Left ventricle myocardium inferior (tissue), 1 donor: Measurements from ENCODE around the gene HAPLN2. TPM values are rescaled to one million over a fixed set of nuclear protein-coding genes. Genes with fewer than 3 reads are reported as not detected.
A peak's percentile ranks its signal among the peaks of the same experiment; 100 is the strongest.

ENCODE experiments used
- DNase-seq: peaks from one replicate; pipeline ENCODE4 v3.0.0-alpha.2; 2020
- H3K27ac ChIP-seq: fragments of 200-600 bp; replicated peaks from 2 replicates; pipeline ENCODE4 v1.8.0; 2021
- H3K27me3 ChIP-seq: fragments of 200-600 bp; 2 replicates; pipeline ENCODE4 v1.8.0; 2021; ENCODE audit warnings: low read depth
- H3K36me3 ChIP-seq: fragments of 200-600 bp; 2 replicates; pipeline ENCODE4 v1.8.0; 2021
- H3K4me1 ChIP-seq: fragments of 200-600 bp; 2 replicates; pipeline ENCODE4 v1.8.0; 2021
- H3K4me3 ChIP-seq: fragments of 200-600 bp; 2 replicates; pipeline ENCODE4 v1.8.0; 2021; ENCODE audit warnings: mild to moderate bottlenecking, moderate library complexity
- H3K9me3 ChIP-seq: fragments of 200-600 bp; replicated peaks from 2 replicates; pipeline ENCODE4 v1.8.0; 2021
- intact Hi-C: fragments of 100-400 bp; cut with micrococcal nuclease; formaldehyde crosslinking; loops from one replicate; pipeline ENCODE4 v1.11.0; 2022
- total RNA-seq: library from RNA; stranded (reverse); fragmentation: NEBNext Ultra II Directional; extraction: Animal tissue kit (Norgen Biotek cat#: 25700); gene quantifications from one replicate; pipeline ENCODE4 v1.2.1, GENCODE V29; 2021
- TF ChIP-seq, protein P1 (sequence below): fragments of 200-600 bp; IDR thresholded peaks from 2 replicates; pipeline ENCODE4 v1.8.0; 2021; ENCODE audit warnings: antibody characterized with exemption, mild to moderate bottlenecking, borderline replicate concordance
- donor health status: DM: no; HTN: yes; CAD: no; lungs with severe emphysema.

HAPLN2 gene
- total RNA-seq, 1 donor from 2014 or later: 1.2 TPM

GRCh38 chr1:156667610-156667967 is 48.4 kb downstream of the HAPLN2 start:
- Histone ChIP-seq H3K27me3 (no peaks in the 10 kb centered on the region), H3K4me1 (peaks cover 100% of the 10 kb centered on the region), H3K4me3 (peak overlapping the region; percentile 9), H3K9me3 (no peaks in the 10 kb centered on the region), H3K36me3 (peaks cover 14% of the 10 kb centered on the region), H3K27ac (peak overlapping the region; percentile 96)
- peak; percentile 57 for DNase-seq
- TF ChIP-seq, protein P1, sequence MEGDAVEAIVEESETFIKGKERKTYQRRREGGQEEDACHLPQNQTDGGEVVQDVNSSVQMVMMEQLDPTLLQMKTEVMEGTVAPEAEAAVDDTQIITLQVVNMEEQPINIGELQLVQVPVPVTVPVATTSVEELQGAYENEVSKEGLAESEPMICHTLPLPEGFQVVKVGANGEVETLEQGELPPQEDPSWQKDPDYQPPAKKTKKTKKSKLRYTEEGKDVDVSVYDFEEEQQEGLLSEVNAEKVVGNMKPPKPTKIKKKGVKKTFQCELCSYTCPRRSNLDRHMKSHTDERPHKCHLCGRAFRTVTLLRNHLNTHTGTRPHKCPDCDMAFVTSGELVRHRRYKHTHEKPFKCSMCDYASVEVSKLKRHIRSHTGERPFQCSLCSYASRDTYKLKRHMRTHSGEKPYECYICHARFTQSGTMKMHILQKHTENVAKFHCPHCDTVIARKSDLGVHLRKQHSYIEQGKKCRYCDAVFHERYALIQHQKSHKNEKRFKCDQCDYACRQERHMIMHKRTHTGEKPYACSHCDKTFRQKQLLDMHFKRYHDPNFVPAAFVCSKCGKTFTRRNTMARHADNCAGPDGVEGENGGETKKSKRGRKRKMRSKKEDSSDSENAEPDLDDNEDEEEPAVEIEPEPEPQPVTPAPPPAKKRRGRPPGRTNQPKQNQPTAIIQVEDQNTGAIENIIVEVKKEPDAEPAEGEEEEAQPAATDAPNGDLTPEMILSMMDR: no peak
- intact Hi-C loops: no loop called here

DNA sequence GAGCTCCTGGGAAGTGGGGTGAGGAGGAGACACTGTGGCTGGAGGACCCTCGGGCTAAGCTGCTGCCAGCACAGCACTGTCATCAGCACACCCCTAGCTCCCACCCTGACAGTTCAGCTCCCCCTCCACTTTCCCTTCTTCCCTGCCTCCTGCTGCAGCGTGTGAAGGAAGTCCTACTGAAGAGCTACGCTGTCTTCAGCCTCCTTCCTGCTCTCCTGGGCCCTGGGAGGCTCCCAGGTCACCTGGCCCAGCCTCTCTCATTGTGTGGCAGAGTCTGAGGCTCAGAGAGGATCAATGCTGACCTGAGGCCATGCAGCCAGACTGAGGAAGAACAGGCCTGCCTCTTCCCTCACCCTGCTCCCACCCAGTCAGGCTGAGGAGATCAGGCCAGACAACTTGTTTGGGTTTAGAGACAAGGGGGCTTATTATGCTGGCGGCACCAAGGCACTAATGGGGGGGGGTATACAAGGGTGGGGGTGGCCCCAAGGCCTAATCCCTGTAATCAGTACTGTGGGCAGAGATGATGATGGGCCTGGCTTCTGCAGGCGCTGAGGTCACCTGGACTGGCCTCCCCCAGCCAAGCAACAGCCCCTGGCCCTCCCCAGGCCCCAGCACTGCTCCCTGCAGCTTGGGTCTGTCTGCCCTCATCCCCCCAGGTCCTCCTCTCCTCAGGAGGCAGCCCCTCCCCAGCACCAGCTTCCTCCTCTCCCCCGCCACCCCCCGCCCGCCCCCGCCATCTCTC is 48.9 kb downstream of the HAPLN2 start:
- Histone ChIP-seq H3K27ac (peak overlapping the region; percentile 96), H3K4me3 (peak overlapping the region; percentile 9), H3K4me1 (peaks cover 100% of the 10 kb centered on the region), H3K27me3 (no peaks in the 10 kb centered on the region), H3K36me3 (peaks cover 19% of the 10 kb centered on the region), H3K9me3 (no peaks in the 10 kb centered on the region)
- DNase-seq: no peak
- TF ChIP-seq, protein P1: no peak
- intact Hi-C loops: no loop called here

DNA sequence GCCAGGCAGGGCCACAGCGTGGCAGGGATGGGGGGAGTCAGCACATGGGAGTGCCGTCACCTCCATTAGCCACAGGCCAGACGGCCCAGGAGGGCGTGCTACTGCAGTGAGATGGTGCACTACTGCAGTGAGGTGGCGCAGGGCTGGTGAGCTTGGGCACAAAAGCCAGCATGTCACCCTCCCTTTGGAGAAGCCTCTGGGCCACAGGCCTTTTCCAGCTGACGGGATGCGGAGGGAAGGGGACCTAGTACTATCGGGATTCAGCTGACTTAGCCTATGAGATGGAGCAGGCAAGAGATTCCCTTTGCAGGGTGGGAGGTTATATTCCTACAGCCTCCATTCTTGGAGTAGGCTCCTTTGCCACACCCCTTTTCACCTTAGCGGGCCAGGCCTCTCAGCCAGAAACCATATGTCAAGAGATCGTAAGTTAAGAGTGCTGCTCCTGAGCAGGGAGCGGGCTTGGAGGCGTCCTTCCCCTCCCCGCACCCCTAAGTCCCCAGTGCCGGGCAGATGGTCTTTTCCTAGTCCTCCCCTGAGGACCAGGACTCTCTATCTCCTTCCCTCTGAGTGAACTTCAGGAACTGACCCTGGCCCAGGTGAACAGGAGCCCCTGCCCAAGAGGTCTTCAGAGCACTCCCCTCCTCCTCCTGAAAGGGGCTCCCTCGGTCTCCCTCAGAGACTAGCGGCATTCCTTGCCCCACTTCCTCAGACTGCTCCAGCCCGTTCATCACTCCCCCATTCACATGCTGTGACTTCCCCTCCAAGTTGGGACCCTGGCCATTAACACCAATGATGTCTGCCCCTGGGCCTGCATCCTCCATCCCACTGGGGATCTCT is 49.8 kb downstream of the HAPLN2 start:
- peaks cover 100% of the 10 kb centered on the region for H3K4me1 ChIP-seq
- TF ChIP-seq, protein P1: no peak
- H3K27me3 ChIP-seq: no peaks in the 10 kb centered on the region
- no peaks in the 10 kb centered on the region for H3K9me3 ChIP-seq
- H3K4me3 ChIP-seq: peak overlapping the region; percentile 9
- DNase-seq: no peak
- intact Hi-C loops: no loop called here
- peak overlapping the region; percentile 96 for H3K27ac ChIP-seq
- H3K36me3 ChIP-seq: peaks cover 25% of the 10 kb centered on the region

DNA sequence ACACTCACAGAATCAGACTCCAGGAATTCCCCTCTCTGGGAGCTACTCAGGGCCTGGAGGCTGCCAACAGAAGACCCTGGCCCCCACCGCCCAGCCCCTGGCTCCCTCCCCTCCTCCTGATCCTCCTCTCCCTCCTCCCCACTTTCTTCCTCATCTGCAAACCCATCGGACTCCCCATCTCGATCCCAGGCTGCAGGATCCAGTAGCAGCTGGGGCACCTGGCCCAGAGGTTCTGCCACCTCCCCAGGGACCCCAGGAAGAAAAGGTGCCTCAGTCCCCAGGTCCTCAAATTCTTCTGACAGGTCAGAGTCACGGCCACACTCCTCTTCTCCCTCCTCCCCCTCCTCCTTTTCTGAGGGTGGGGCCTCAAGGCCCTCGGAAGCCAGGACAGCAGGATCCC is 50.6 kb downstream of the HAPLN2 start:
- TF ChIP-seq, protein P1: no peak
- Histone ChIP-seq H3K9me3 (no peaks in the 10 kb centered on the region), H3K27me3 (no peaks in the 10 kb centered on the region), H3K36me3 (peaks cover 30% of the 10 kb centered on the region), H3K27ac (peak overlapping the region; percentile 96), H3K4me3 (no peak overlapping the region), H3K4me1 (peaks cover 100% of the 10 kb centered on the region)
- no peak for DNase-seq
- intact Hi-C loops: no loop called here

GRCh38 chr1:156670359-156670758 is 51.1 kb downstream of the HAPLN2 start:
- intact Hi-C loops: no loop called here
- Histone ChIP-seq H3K36me3 (peaks cover 35% of the 10 kb centered on the region), H3K4me3 (no peak overlapping the region), H3K4me1 (peaks cover 100% of the 10 kb centered on the region), H3K27me3 (no peaks in the 10 kb centered on the region), H3K9me3 (no peaks in the 10 kb centered on the region), H3K27ac (peak overlapping the region; percentile 96)
- TF ChIP-seq, protein P1: no peak
- DNase-seq: no peak
